ENCODE data around the gene DCLK1.

DCLK1 gene

GRCh38 chr13:35792021-35792420 lies 339.2 kb downstream of the DCLK1 start:
- no peak for DNase-seq (ENCODE audit: extremely low read depth, low read depth)
- no peak overlapping the region for H3K4me3 ChIP-seq (replicated peaks; ENCODE audit: low read depth, low read length)
- TF ChIP-seq CTCF (IDR thresholded peaks at IDR 0.05; ENCODE audit: low read depth, low read length, missing control alignments): no peak

DNA sequence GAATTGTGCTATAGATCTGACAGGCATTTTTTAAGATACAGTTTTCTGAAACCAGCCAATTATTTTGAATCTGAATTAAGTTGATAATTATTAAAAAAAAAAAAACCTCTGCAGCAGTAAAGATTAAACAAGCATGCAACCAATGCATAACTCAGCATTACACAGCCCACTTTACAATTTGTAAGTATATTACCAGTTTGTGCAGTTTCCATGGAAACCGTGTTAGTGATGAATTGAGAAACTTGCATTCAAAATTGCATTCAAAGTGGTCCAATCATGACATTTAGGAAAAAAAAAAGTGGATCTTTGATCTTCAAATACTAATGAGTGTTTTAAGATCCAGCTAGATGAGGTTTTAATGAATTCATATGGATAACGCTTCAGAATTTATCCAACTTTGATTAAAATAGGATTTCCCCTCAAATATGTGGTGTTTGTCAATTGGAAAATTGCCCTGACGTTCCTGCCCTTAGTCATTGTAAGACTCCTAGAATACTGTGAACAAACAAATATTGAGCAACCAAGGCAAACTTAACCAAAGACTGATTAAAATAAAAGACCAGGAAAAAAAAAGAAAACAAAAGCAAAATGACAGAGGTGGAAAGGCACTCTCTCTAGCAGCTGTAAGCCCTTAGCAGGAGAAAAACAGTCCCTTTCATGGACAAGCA lies 339.9 kb downstream of the DCLK1 start:
- no peak for TF ChIP-seq CTCF (IDR thresholded peaks at IDR 0.05; ENCODE audit: low read depth, low read length, missing control alignments)
- no peak for DNase-seq (ENCODE audit: extremely low read depth, low read depth)
- H3K4me3 ChIP-seq (replicated peaks; ENCODE audit: low read depth, low read length): no peak overlapping the region

- no peak overlapping the region for H3K4me3 ChIP-seq (replicated peaks; ENCODE audit: low read depth, low read length)
- peak; percentile 31 for DNase-seq (ENCODE audit: extremely low read depth, low read depth)
- TF ChIP-seq CTCF (IDR thresholded peaks at IDR 0.05; ENCODE audit: low read depth, low read length, missing control alignments): peak; percentile 44
Observed at GRCh38 chr13:35789335-35790165, 341.6 kb downstream of the DCLK1 start.

DNA sequence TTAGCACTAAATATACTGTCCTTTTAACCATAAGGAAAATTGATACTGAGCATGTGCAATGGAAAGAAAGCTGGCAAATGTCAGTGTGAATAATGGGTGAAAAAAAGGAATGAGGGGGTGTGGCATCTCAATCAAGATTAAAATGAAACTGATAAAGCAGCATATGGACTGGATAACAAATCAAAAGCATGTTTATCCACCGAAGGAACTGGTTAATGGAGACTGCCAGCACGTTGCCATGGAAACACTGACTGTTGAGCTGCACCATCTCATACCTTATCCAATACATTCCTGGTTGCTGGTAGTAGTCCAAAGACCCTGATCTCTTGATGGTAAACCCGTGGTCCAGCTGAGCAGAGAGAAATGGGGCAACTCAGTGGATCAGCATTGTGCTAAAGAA lies 343.2 kb downstream of the DCLK1 start:
- TF ChIP-seq CTCF (IDR thresholded peaks at IDR 0.05; ENCODE audit: low read depth, low read length, missing control alignments): no peak
- DNase-seq (ENCODE audit: extremely low read depth, low read depth): no peak
- no peak overlapping the region for H3K4me3 ChIP-seq (replicated peaks; ENCODE audit: low read depth, low read length)

DNA sequence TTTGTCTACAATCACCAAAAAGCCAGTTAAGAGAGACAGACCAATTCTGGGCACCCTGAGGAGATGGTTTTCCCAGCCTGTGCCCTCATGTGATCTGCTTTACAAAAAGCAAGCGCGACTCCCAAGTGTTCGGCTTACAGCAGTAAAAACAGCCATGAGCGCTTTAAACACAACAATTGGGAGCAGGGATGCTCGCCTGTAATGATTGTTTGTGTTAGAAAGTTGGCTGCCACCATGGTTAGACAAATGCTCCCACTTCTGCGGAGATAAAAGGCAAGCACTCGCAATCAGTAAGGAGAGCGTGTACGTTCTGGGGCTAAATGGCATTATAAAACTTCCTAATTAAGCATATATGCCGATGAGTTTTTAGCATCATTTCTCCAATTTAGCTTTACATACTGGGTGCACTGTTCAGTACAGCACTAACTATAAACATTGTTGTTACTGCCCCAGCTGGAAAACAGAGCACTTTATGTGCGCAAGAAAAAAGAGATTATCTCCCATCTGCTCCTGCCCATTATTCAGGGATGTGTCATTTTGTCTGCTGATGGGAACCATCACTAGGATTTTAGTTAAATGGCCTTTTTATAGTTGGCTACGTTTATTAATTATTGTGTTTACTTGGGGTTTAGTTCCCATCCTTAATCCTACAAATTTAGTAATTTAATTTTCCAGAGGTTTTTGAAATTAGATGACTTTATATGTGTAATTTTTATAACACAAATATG lies 345.4 kb downstream of the DCLK1 start:
- no peak for TF ChIP-seq CTCF (IDR thresholded peaks at IDR 0.05; ENCODE audit: low read depth, low read length, missing control alignments)
- no peak for DNase-seq (ENCODE audit: extremely low read depth, low read depth)
- no peak overlapping the region for H3K4me3 ChIP-seq (replicated peaks; ENCODE audit: low read depth, low read length)

DNA sequence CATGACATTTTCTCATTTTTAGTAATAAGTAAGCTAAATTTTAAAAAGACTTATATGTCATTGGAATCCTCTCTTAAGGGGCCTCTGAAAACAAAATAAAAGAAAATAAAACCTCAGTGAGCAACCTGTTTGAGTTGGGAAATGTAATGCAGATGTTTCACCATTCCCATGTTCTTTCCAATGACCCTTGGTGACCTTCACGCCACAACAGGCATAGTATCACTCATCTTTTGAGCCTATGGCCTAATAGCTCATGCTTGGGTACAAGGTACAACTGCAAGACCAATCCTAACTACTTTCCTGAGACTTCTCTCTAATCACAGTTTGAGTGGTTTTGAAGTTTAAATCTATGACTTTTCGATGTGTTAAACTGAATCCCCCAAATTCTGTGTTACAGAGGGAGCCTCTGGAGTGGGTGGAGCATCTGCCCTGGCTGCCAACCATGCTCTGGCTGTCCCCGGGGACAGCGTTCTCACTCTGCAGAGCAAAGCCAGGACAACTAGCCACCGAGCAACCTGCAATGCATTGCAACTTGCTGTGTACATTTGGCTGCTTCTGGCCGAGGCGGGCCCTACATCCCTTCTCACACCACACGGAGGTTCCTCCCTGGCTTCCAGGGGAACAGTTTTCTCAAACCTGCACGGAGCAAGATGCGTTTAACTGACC lies 346.8 kb downstream of the DCLK1 start:
- TF ChIP-seq CTCF (IDR thresholded peaks at IDR 0.05; ENCODE audit: low read depth, low read length, missing control alignments): no peak
- no peak overlapping the region for H3K4me3 ChIP-seq (replicated peaks; ENCODE audit: low read depth, low read length)
- no peak for DNase-seq (ENCODE audit: extremely low read depth, low read depth)

All from HFF-Myc (cell line).